GM12801 (cell line): ENCODE data around the gene ZNF512B.

Experiments
- CTCF ChIP-seq: IDR thresholded peaks from one replicate; pipeline ENCODE4 v1.5.1; 2011; ENCODE audit warnings: control low read depth; ENCODE audit not compliant: insufficient read length; ENCODE audit errors: extremely low read depth

Gene ZNF512B

GRCh38 chr20:63940071-63940471 is 29.7 kb downstream of the ZNF512B start:
- TF ChIP-seq CTCF: no peak

GRCh38 chr20:63939061-63939935 is 30.4 kb downstream of the ZNF512B start:
- no peak for TF ChIP-seq CTCF

- TF ChIP-seq CTCF: no peak
These were observed 32.1 kb downstream of the ZNF512B start for GRCh38 chr20:63937596-63937995.

- TF ChIP-seq CTCF: no peak
These were observed 34.3 kb downstream of the ZNF512B start for GRCh38 chr20:63935447-63935846.

GRCh38 chr20:63934271-63935068 is 35.3 kb downstream of the ZNF512B start:
- no peak for TF ChIP-seq CTCF

GRCh38 chr20:63933646-63934045 is 36.1 kb downstream of the ZNF512B start:
- no peak for TF ChIP-seq CTCF

- TF ChIP-seq CTCF: no peak
These were observed 37.0 kb downstream of the ZNF512B start for GRCh38 chr20:63932606-63933160.
